Thoracic aorta (tissue), 2 donors: ENCODE measurements around the gene PGM1. TPM values are rescaled to one million over a fixed set of nuclear protein-coding genes. Genes with fewer than 3 reads are reported as not detected.

ENCODE experiments used
- ATAC-seq: fragments of 150-250 bp; one replicate; pipeline ENCODE4 v1.8.0; 2017; ENCODE audit warnings: low read depth; ENCODE audit not compliant: insufficient number of reproducible peaks, low FRiP score
- DNase-seq: peaks from one replicate; pipeline ENCODE4 v3.0.0-alpha.2; 2020; ENCODE audit warnings: low spot score
- H3K27ac ChIP-seq, 2 donors: fragments of 200-600 bp; sonication (generic); 1 replicate in 1 of 2; 2 replicates in 1 of 2; pipeline ENCODE4 v1.5.1; 2016; ENCODE audit warnings: mild to moderate bottlenecking in 2 of 2, moderate library complexity in 2 of 2
- H3K27me3 ChIP-seq: fragments of 200-600 bp; sonication (generic); replicated peaks from 2 replicates; pipeline ENCODE4 v1.6.0; 2016; ENCODE audit warnings: mild to moderate bottlenecking; ENCODE audit not compliant: insufficient read depth
- H3K36me3 ChIP-seq: fragments of 200-600 bp; sonication (generic); one replicate; pipeline ENCODE4 v1.5.1; 2016
- H3K4me1 ChIP-seq, 2 donors: fragments of 200-600 bp; sonication (generic); 1 replicate in 1 of 2; 2 replicates in 1 of 2; pipeline versions ENCODE4 v1.5.1 to v1.6.0; 2016; ENCODE audit warnings: low read depth in 2 of 2, mild to moderate bottlenecking in 1 of 2; ENCODE audit not compliant: control insufficient read depth in 1 of 2
- H3K4me3 ChIP-seq: fragments of 200-600 bp; sonication (generic); 2 replicates; pipeline ENCODE4 v1.5.1; 2016; ENCODE audit warnings: mild to moderate bottlenecking
- H3K9me3 ChIP-seq: fragments of 200-600 bp; sonication (generic); 2 replicates; pipeline ENCODE4 v1.5.1; 2016
- CTCF ChIP-seq: fragments of 200-600 bp; sonication (generic); IDR thresholded peaks from one replicate; pipeline ENCODE4 v1.5.1; 2019; ENCODE audit warnings: antibody characterized with exemption
- total RNA-seq, 2 donors: library from RNA; depleted of rRNA; stranded (reverse); fragments of >200 nt; gene quantifications; one replicate each; pipeline versions ENCODE4 v1.1.0 to v1.2.3, GENCODE V29; 2016

The PGM1 gene
- total RNA-seq, 2 donors from 2014 or later, result 62.4 to 69.7 TPM

GRCh38 chr1:63665410-63665809, 72.2 kb downstream of the PGM1 start:
- no peak for ATAC-seq
- H3K4me3 ChIP-seq, result no peak overlapping the region

DNA sequence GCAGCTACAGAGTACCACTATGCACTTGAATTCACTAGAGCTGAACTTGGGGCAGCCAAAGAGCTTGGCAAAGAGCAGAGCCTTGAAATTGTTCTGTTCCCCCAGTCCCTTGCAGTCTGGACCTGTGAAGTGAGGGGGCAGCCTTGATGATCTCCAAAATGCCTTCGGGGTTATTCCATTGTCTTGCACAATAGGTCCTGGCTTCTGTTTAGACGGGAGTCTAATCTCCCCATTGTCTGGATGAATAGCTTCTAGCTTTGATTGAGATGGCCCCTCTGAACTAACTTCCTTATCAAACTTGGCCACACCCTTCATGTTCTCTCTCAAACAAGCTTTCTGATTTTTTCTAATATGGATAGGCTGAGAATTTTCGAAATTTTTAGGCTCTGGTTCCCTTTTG, 72.6 kb downstream of the PGM1 start:
- Histone ChIP-seq H3K36me3 (no peaks in the 10 kb centered on the region), H3K4me1 (peaks cover 0 to 13% of the 10 kb centered on the region in 2 donors), H3K4me3 (no peak overlapping the region), H3K9me3 (no peaks in the 10 kb centered on the region), H3K27me3 (no peaks in the 10 kb centered on the region), H3K27ac (no peak overlapping the region)
- TF ChIP-seq CTCF, result no peak
- DNase-seq (no peak), ATAC-seq (no peak)

More at GRCh38 chr1:63665410-63665809, 72.2 kb downstream of the PGM1 start:
- TF ChIP-seq CTCF, result no peak
- Histone ChIP-seq H3K9me3 (no peaks in the 10 kb centered on the region), H3K27me3 (no peaks in the 10 kb centered on the region), H3K4me1 (peaks cover 0 to 13% of the 10 kb centered on the region in 2 donors), H3K36me3 (no peaks in the 10 kb centered on the region), H3K27ac (no peak overlapping the region)
- no peak for DNase-seq

DNA sequence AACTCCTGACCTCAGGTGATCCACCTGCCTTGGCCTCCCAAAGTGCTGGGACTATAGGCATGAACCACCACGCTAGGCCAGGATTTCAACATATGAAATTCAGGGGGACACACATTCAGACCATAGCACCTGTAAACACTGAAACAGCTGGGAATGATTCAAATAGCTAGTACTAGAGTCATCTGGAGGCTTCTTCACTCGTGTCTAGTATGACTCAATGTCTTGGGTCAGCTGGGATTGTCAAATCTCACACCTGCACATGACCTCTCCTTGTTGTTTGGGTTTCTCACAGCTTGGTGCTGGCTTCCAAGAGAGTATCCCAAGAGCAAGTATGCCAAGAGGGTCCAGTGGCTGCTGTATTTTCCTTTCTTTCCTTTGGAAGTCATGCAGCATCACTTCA, 75.1 kb downstream of the PGM1 start:
- no peaks in the 10 kb centered on the region for H3K27me3 ChIP-seq
- TF ChIP-seq CTCF, result no peak
- H3K4me3 ChIP-seq, result no peak overlapping the region
- H3K36me3 ChIP-seq, result no peaks in the 10 kb centered on the region
- peaks cover 0 to 7% of the 10 kb centered on the region in 2 donors for H3K4me1 ChIP-seq
- ATAC-seq, result no peak
- DNase-seq, result no peak
- no peak overlapping the region for H3K27ac ChIP-seq
- no peaks in the 10 kb centered on the region for H3K9me3 ChIP-seq

DNA sequence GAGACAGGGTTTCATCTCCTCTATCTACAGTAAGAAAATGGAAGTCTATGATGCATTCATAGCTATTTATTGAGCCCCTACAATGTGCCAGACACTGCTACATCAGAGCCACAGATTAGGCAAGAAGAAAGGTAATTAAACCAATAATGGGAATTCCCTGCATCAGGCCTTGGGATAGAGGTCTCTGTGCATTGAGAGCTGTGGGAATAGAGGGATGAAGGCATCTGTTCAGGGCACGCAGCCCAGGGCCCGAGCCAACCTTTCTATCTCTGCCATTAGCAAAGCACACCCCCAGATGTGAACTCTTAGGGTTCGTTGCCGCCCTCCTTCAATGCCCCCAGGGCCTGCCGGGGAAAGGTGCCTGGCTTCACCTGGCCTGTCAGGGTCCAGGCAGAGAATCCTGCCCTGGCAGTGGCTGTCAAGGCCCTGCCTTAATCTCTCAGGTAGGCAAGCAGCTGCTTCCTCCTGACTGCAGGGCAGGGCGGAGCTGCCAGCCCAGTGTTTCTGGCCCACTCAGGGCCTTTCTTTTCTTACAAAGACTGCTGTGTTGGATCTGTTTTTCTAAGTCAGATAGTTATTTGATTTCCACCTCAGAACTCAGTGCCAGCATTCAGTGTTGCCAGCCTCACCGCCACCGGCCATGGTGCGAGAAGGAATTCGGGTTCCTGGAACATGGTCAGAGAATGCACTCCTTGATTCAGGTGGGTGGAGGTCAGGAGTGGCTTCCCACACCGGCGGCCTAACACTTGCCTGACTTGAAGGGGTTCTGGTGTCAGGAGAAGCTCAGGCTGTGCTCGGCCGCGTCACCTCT, 76.1 kb downstream of the PGM1 start:
- H3K9me3 ChIP-seq, result no peaks in the 10 kb centered on the region
- H3K27me3 ChIP-seq, result no peaks in the 10 kb centered on the region
- H3K36me3 ChIP-seq, result no peaks in the 10 kb centered on the region
- DNase-seq (no peak), ATAC-seq (no peak)
- H3K27ac ChIP-seq, result no peak overlapping the region
- H3K4me3 ChIP-seq, result no peak overlapping the region
- TF ChIP-seq CTCF, result no peak
- peaks cover 0 to 14% of the 10 kb centered on the region in 2 donors for H3K4me1 ChIP-seq

DNA sequence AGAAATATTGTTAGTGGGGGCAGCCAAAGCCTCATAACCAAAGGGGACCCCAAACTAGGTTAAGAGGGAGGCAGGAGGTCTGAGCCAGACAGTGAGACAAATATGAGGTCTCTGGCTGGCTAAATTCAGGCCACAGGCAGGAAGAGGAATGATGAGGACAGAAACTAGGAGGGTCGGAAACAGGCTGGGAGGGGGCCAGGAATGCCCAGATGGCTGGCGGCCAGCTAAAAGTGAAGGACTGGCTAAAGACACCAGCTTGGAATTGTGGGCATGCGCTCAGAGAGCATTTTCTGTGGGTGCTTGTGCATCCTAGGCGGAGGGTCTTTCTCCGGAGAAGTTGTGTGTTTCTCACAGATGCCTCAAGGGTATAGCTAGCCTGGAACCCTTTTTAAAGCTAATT, 77.0 kb downstream of the PGM1 start:
- peaks cover 6 to 22% of the 10 kb centered on the region in 2 donors for H3K4me1 ChIP-seq
- no peaks in the 10 kb centered on the region for H3K27me3 ChIP-seq
- no peaks in the 10 kb centered on the region for H3K36me3 ChIP-seq
- DNase-seq (no peak), ATAC-seq (no peak)
- H3K9me3 ChIP-seq, result no peaks in the 10 kb centered on the region
- H3K27ac ChIP-seq, result no peak overlapping the region
- TF ChIP-seq CTCF, result no peak
- H3K4me3 ChIP-seq, result no peak overlapping the region
